ENCODE measurements around the gene ZW10.

DNA sequence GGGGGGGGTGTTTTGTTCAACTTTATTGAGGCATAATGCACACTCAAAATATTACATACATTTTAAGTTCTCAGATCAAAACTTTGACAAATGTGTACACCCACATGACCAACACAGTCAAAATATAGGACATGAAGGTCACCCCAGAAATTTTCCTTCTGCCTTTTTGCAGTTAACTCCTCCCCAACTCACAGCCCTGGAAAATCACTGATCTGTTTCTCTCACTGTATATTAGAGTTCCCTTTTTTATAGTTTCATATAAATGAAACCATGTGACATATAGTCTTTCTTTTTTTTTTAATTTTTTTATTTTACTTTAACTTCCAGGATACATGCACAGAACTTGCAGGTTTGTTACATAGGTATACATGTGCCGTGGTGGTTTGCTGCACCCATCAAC lies 72.0 kb downstream of the ZW10 start:
- TF ChIP-seq, protein P1, sequence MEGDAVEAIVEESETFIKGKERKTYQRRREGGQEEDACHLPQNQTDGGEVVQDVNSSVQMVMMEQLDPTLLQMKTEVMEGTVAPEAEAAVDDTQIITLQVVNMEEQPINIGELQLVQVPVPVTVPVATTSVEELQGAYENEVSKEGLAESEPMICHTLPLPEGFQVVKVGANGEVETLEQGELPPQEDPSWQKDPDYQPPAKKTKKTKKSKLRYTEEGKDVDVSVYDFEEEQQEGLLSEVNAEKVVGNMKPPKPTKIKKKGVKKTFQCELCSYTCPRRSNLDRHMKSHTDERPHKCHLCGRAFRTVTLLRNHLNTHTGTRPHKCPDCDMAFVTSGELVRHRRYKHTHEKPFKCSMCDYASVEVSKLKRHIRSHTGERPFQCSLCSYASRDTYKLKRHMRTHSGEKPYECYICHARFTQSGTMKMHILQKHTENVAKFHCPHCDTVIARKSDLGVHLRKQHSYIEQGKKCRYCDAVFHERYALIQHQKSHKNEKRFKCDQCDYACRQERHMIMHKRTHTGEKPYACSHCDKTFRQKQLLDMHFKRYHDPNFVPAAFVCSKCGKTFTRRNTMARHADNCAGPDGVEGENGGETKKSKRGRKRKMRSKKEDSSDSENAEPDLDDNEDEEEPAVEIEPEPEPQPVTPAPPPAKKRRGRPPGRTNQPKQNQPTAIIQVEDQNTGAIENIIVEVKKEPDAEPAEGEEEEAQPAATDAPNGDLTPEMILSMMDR (conservative IDR thresholded peaks at IDR 0.05): no peak
- no peak for TF ChIP-seq EZH2 (IDR thresholded peaks at IDR 0.05; ENCODE audit: low read depth)

All from PC-9 (cell line).